Fibroblast of skin of right quadriceps (primary cell): ENCODE data around the gene TMEM117.

Experiments
- DNase-seq: peaks from one replicate; pipeline ENCODE4 v3.0.0-alpha.2; 2013

The TMEM117 gene

GRCh38 chr12:44403185-44403584, 567.3 kb downstream of the TMEM117 start:
- DNase-seq, result no peak

GRCh38 chr12:44405297-44405696, 569.4 kb downstream of the TMEM117 start:
- DNase-seq, result no peak

GRCh38 chr12:44422559-44422958, 586.7 kb downstream of the TMEM117 start:
- no peak for DNase-seq

- no peak for DNase-seq
Measured at GRCh38 chr12:44428825-44429224, 592.9 kb downstream of the TMEM117 start.

- no peak for DNase-seq
Measured at GRCh38 chr12:44431647-44432343, 595.9 kb downstream of the TMEM117 start.

- DNase-seq, result no peak
Measured at GRCh38 chr12:44433659-44434058, 597.8 kb downstream of the TMEM117 start.

GRCh38 chr12:44436756-44437155, 600.9 kb downstream of the TMEM117 start:
- no peak for DNase-seq
